K562 (cell line): Measurements from ENCODE around the gene ZNF215. TPM values are rescaled to one million over a fixed set of nuclear protein-coding genes. Genes with fewer than 3 reads are reported as not detected.

Experiments
- ATAC-seq: fragments of 200-7000 bp; cut with Tn5 transposase; 3 replicates; pipeline ENCODE4 v1.9.1; 2020; ENCODE audit warnings: moderate library complexity
- BruUV-seq: library from RNA; stranded (reverse); fragments of 400-500 nt; replicated peaks from 2 replicates; lab custom pipeline; 2021; lab: Mats Ljungman, UMichigan
- CTCF ChIA-PET: fragments of 300-600 bp; formaldehyde crosslinking; extraction: SDS; loops from one replicate; lab custom pipeline; 2021; ENCODE audit warnings: low intra/inter-chr PET ratio; lab: Yijun Ruan, JAX
- POLR2A ChIA-PET: fragments of 300-600, 350-650 bp; sonication (Branson Sonifier 250); formaldehyde crosslinking; extraction: SDS; loops from one replicate; lab custom pipeline; 2021; ENCODE audit warnings: antibody characterized with exemption, inconsistent platforms; lab: Yijun Ruan, JAX
- DNase-seq, 4 experiments: peaks; one replicate each; pipeline versions ENCODE4 v3.0.0 to v3.0.0-alpha.2; 2011 to 2018; ENCODE audit warnings: low spot score in 3 of 4, mixed read lengths in 3 of 4; ENCODE audit errors: extremely low read depth in 1 of 4
- FAIRE-seq: peaks from 2 replicates; lab custom pipeline; 2011; peaks lifted over from hg19 to GRCh38; lab: Jason Lieb, UNC
- H2AFZ ChIP-seq: 2 replicates; pipeline ENCODE4 v1.6.0; 2011; ENCODE audit warnings: low read depth, low read length, control low read depth, inconsistent platforms
- H3K27ac ChIP-seq: fragments of 200-600 bp; 3 replicates; pipeline ENCODE4 v1.8.0; 2011; ENCODE audit warnings: low read depth, mild to moderate bottlenecking, control low read depth, inconsistent platforms, low read length, moderate library complexity, mixed read lengths; ENCODE audit errors: extremely low read depth
- H3K27me3 ChIP-seq, 2 experiments: fragments of 300-600 bp in 1 of 2; 2 replicates in 1 of 2; 3 replicates in 1 of 2; pipeline versions ENCODE4 v1.6.0 to v1.8.0; 2011; ENCODE audit warnings: inconsistent platforms in 2 of 2, low read length in 2 of 2, mild to moderate bottlenecking in 1 of 2, mixed read lengths in 1 of 2, moderate library complexity in 1 of 2; ENCODE audit not compliant: control insufficient read depth in 2 of 2, insufficient read depth in 2 of 2
- H3K36me3 ChIP-seq: fragments of 300-600 bp; 3 replicates; pipeline ENCODE4 v1.8.0; 2011; ENCODE audit warnings: mild to moderate bottlenecking, low read length, inconsistent platforms; ENCODE audit not compliant: control insufficient read depth, insufficient read depth
- H3K4me1 ChIP-seq, 2 experiments: fragments of 200-600 bp in 1 of 2; replicated peaks in 1 of 2; 2 replicates in 1 of 2; 3 replicates in 1 of 2; pipeline versions ENCODE4 v1.5.1 to v1.8.0; 2011; ENCODE audit warnings: inconsistent platforms in 2 of 2, low read length in 2 of 2, mild to moderate bottlenecking in 1 of 2, mixed read lengths in 1 of 2, moderate library complexity in 1 of 2; ENCODE audit not compliant: control insufficient read depth in 2 of 2, insufficient read depth in 2 of 2
- H3K4me2 ChIP-seq: 2 replicates; pipeline ENCODE4 v1.6.1; 2011; ENCODE audit warnings: low read length, control low read depth, inconsistent platforms, mixed read lengths; ENCODE audit not compliant: insufficient read depth
- H3K4me3 ChIP-seq: fragments of 200-600 bp; sonication (generic), shearing (Covaris generic); 2 replicates; pipeline ENCODE4 v1.5.1; 2016; ENCODE audit warnings: control low read depth, inconsistent platforms
- H3K79me2 ChIP-seq: fragments of 200-600 bp; 3 replicates; pipeline ENCODE4 v1.8.0; 2011; ENCODE audit warnings: low read length, inconsistent platforms; ENCODE audit not compliant: control insufficient read depth, insufficient read depth
- H3K9ac ChIP-seq, 2 experiments: 2 replicates each; pipeline versions ENCODE4 v1.6.0 to v1.6.1; 2011; ENCODE audit warnings: low read depth in 2 of 2, low read length in 2 of 2, control low read depth in 1 of 2, inconsistent platforms in 1 of 2, mild to moderate bottlenecking in 1 of 2, mixed read lengths in 1 of 2; ENCODE audit not compliant: insufficient read depth in 1 of 2
- H3K9me1 ChIP-seq: one replicate; pipeline ENCODE4 v1.6.0; 2011; ENCODE audit warnings: inconsistent platforms, mild to moderate bottlenecking, low read length, moderate library complexity; ENCODE audit not compliant: control insufficient read depth, insufficient read depth
- H3K9me3 ChIP-seq: replicated peaks from 2 replicates; pipeline ENCODE4 v1.5.1; 2011; ENCODE audit warnings: low read depth, low read length, inconsistent platforms; ENCODE audit not compliant: control insufficient read depth, insufficient read depth
- H4K20me1 ChIP-seq: replicated peaks from 2 replicates; pipeline ENCODE4 v1.6.1; 2011; ENCODE audit warnings: low read length, inconsistent platforms, mixed read lengths; ENCODE audit not compliant: control insufficient read depth, insufficient read depth
- ADNP ChIP-seq: fragments of 200-800 bp; sonication (Bioruptor generic); IDR thresholded peaks from 2 replicates; pipeline ENCODE4 v1.6.1; 2016; ENCODE audit warnings: missing genetic modification characterization, missing compliant biosample characterization
- IRF9 ChIP-seq: fragments of 450-650 bp; IDR thresholded peaks from 2 replicates; pipeline ENCODE4 v1.6.1; 2016; ENCODE audit warnings: missing biosample characterization, missing genetic modification characterization
- PML ChIP-seq: IDR thresholded peaks from 2 replicates; pipeline ENCODE4 v1.6.1; 2012; ENCODE audit warnings: low read length, inconsistent platforms
- ZBTB5 ChIP-seq: fragments of 450-650 bp; IDR thresholded peaks from 2 replicates; pipeline ENCODE4 v1.6.1; 2017; ENCODE audit warnings: antibody characterized with exemption
- ZNF57 ChIP-seq: fragments of 450-650 bp; formaldehyde crosslinking; IDR thresholded peaks from 2 replicates; pipeline ENCODE4 v1.4.0; 2020; ENCODE audit warnings: mild to moderate bottlenecking, moderate library complexity
- in situ Hi-C: fragments of 300-500 bp; cut with MboI; formaldehyde crosslinking; loops from 4 replicates; pipeline ENCODE4 v1.15.0; 2018; ENCODE audit warnings: inconsistent platforms, mixed read lengths
- intact Hi-C: fragments of 100-400 bp; cut with micrococcal nuclease; formaldehyde crosslinking; loops from 2 replicates; pipeline ENCODE4 v1.14.2; 2022
- polyA plus RNA-seq, 8 experiments: library from polyadenylated mRNA; depleted of rRNA in 4 of 8; stranded (reverse) in 5 of 8; unstranded in 3 of 8; fragments of >200 nt; fragmentation: Nextera tagmentation in 2 of 8; fragmentation: Illumina TruSeq in 1 of 8; extraction: Ambion mirVana in 2 of 8; extraction: Trizol in 1 of 8; gene quantifications; 2 replicates each; pipeline versions ENCODE4 v1.2.1 to v1.2.3, GENCODE V29; 2011 to 2014; ENCODE audit warnings: inconsistent platforms in 1 of 8, missing spikeins in 1 of 8
- total RNA-seq, 7 experiments: library from RNA; depleted of rRNA in 6 of 7; stranded (reverse); fragments of >200 nt in 6 of 7; fragmentation: Illumina TruSeq in 2 of 7; extraction: Trizol in 2 of 7; gene quantifications; 2 replicates each; pipeline versions ENCODE4 v1.2.1 to v1.2.3, GENCODE V29; 2011 to 2021; ENCODE audit warnings: low replicate concordance in 1 of 7

ZNF215 gene
- total and polyA plus RNA-seq, 9 of the 15 experiments (the other 6 are each of a cell fraction or from before 2014, with no cell fraction given): 11.2 to 19.1 (median 14.2) TPM

DNA sequence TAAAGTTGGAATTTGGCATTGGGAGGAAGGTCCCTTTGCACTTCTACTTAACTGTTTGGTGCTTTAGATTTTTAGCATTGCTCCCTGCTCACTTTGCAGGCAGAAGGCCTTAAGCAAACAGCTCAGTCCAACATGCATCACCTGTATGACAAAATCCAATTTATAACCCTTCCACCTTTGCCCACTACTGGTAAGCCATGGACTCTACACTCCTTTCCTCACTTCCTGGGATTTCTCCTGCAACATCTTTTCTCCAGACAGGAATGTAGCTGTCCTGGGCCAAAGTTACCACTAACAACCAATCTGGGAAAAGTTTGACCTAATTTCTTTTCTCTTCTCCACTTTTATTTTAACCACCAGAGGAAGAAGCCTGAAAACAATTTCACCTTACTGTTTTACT lies 32.1 kb upstream of the ZNF215 start:
- FAIRE-seq: no peak
- H3K27me3 ChIP-seq: no peaks in the 10 kb centered on the region
- no peaks in the 10 kb centered on the region for H3K36me3 ChIP-seq
- BruUV-seq: no TSS peak
- H3K4me2 ChIP-seq: no peak overlapping the region
- no peak overlapping the region for H3K27ac ChIP-seq
- POLR2A ChIA-PET: no interaction called here
- ATAC-seq: no peak
- intact Hi-C loops: no loop called here
- H3K9me1 ChIP-seq: no peaks in the 10 kb centered on the region
- TF ChIP-seq IRF9 (tag): no peak
- TF ChIP-seq ZNF57 (CRISPR knock-in tag): no peak
- TF ChIP-seq ADNP (tag): no peak
- no peak for TF ChIP-seq ZBTB5
- TF ChIP-seq PML: no peak
- TF ChIP-seq, all 486 proteins: peak for 0
- Histone ChIP-seq H2AFZ (no peak overlapping the region), H3K9ac (no peak overlapping the region), H4K20me1 (no peaks in the 10 kb centered on the region), H3K4me1 (no peaks in the 10 kb centered on the region), H3K9me3 (no peaks in the 10 kb centered on the region), H3K4me3 (no peak overlapping the region), H3K79me2 (no peaks in the 10 kb centered on the region)
- in situ Hi-C loops: no loop called here
- no peak for DNase-seq
- CTCF ChIA-PET: no interaction called here
